ENCODE data around the gene U2SURP.

Gene U2SURP

GRCh38 chr3:143109861-143110260 lies 108.5 kb downstream of the U2SURP start:
- TF ChIP-seq CTCF (IDR thresholded peaks at IDR 0.05): no peak

All from LNCAP (cell line).